ENCODE results near the gene NOP53. TPM values are rescaled to one million over a fixed set of nuclear protein-coding genes. Genes with fewer than 3 reads are reported as not detected.
A peak's percentile ranks its signal among the peaks of the same experiment; 100 is the strongest.

NOP53 gene
- total RNA-seq, 2 experiments from 2014 or later = 212 to 296 TPM

GRCh38 chr19:47711652-47712242, 33.6 kb upstream of the NOP53 start:
- no TSS peak for BruUV-seq (replicated peaks)
- H3K4me3 ChIP-seq (ENCODE audit: low read depth, low read length, poor library complexity, severe bottlenecking) = no peak overlapping the region
- TF ChIP-seq CTCF (conservative IDR thresholded peaks at IDR 0.05; ENCODE audit: low read length) = no peak
- TF ChIP-seq EZH2phosphoT487 (IDR thresholded peaks at IDR 0.05; ENCODE audit: borderline replicate concordance, low read depth, low read length) = no peak
- H3K9me3 ChIP-seq (ENCODE audit: low read length) = no peaks in the 10 kb centered on the region
- intact Hi-C loops (cut with micrococcal nuclease; ENCODE audit: unreplicated experiment) = no loop called here
- H4K20me1 ChIP-seq (ENCODE audit: insufficient read depth, low read length) = no peaks in the 10 kb centered on the region
- H3K79me2 ChIP-seq (ENCODE audit: insufficient read depth, low read depth, low read length) = no peaks in the 10 kb centered on the region
- no peaks in the 10 kb centered on the region for H3K36me3 ChIP-seq (ENCODE audit: insufficient read depth, low read length)
- CTCF ChIA-PET (ENCODE audit: unreplicated experiment) = no interaction called here
- POLR2A ChIA-PET = no interaction called here
- H3K9me2 ChIP-seq (ENCODE audit: insufficient read depth, low read length) = no peaks in the 10 kb centered on the region
- H3K27ac ChIP-seq (ENCODE audit: low read depth, low read length, poor library complexity, severe bottlenecking) = no peak overlapping the region
- no peak overlapping the region for H3K4me2 ChIP-seq (ENCODE audit: low read length)
- no peak for DNase-seq (ENCODE audit: low spot score)
- H2AFZ ChIP-seq (ENCODE audit: low read length) = no peak overlapping the region
- H3K4me1 ChIP-seq (ENCODE audit: insufficient read depth, low read length, poor library complexity, severe bottlenecking) = no peaks in the 10 kb centered on the region

GRCh38 chr19:47713046-47714021, 32.0 kb upstream of the NOP53 start, which contains the start of gene EHD2:
TSS of gene EHD2 (plus strand) at chr19:47713422. CDS start at chr19:47716613, 3,191 bp downstream.
- no peak within 1 kb of the TSS for H3K4me2 ChIP-seq (ENCODE audit: low read length)
- H3K4me1 ChIP-seq (ENCODE audit: insufficient read depth, low read length, poor library complexity, severe bottlenecking) = no peaks in the 10 kb centered on the region
- H3K4me3 ChIP-seq (ENCODE audit: low read depth, low read length, poor library complexity, severe bottlenecking) = no peak within 1 kb of the TSS
- no peak within 1 kb of the TSS for H2AFZ ChIP-seq (ENCODE audit: low read length)
- H3K36me3 ChIP-seq (ENCODE audit: insufficient read depth, low read length) = no peaks in the 10 kb centered on the region
- no peak within 1 kb of the TSS for H3K27ac ChIP-seq (ENCODE audit: low read depth, low read length, poor library complexity, severe bottlenecking)
- H3K79me2 ChIP-seq (ENCODE audit: insufficient read depth, low read depth, low read length) = no peaks in the 10 kb centered on the region
- no peaks in the 10 kb centered on the region for H3K9me3 ChIP-seq (ENCODE audit: low read length)
- DNase-seq (ENCODE audit: low spot score) = no peak
- no peaks in the 10 kb centered on the region for H4K20me1 ChIP-seq (ENCODE audit: insufficient read depth, low read length)
- no TSS peak for BruUV-seq (replicated peaks)
- ChIA-PET CTCF (ENCODE audit: unreplicated experiment) (interaction anchor here (0.6 kb wide), 2 partner anchors 65 to 457 kb away, joined by 3 read pairs; partner anchors contain the start of gene SELENOW), POLR2A (no interaction called here)
- TF ChIP-seq EZH2phosphoT487 (IDR thresholded peaks at IDR 0.05; ENCODE audit: borderline replicate concordance, low read depth, low read length) = no peak
- TF ChIP-seq CTCF (conservative IDR thresholded peaks at IDR 0.05; ENCODE audit: low read length) = peak; percentile 81
- H3K9me2 ChIP-seq (ENCODE audit: insufficient read depth, low read length) = no peaks in the 10 kb centered on the region
- intact Hi-C loops (cut with micrococcal nuclease; ENCODE audit: unreplicated experiment) = loop anchor here (2.0 kb wide), 1 partner anchor 75 kb away; no protein-coding TSS in a partner anchor

Measured in OCI-LY7 (cell line).